ENCODE data around the gene FCGR2B. TPM values are rescaled to one million over a fixed set of nuclear protein-coding genes. Genes with fewer than 3 reads are reported as not detected.
"Not testable (repeated sequence)": the region's sequence is repeated elsewhere in the genome, so short reads cannot be mapped to it uniquely, and the experiment has no call there.

FCGR2B gene
- total RNA-seq, 1 experiment from 2014 or later = 0.15 TPM

DNA sequence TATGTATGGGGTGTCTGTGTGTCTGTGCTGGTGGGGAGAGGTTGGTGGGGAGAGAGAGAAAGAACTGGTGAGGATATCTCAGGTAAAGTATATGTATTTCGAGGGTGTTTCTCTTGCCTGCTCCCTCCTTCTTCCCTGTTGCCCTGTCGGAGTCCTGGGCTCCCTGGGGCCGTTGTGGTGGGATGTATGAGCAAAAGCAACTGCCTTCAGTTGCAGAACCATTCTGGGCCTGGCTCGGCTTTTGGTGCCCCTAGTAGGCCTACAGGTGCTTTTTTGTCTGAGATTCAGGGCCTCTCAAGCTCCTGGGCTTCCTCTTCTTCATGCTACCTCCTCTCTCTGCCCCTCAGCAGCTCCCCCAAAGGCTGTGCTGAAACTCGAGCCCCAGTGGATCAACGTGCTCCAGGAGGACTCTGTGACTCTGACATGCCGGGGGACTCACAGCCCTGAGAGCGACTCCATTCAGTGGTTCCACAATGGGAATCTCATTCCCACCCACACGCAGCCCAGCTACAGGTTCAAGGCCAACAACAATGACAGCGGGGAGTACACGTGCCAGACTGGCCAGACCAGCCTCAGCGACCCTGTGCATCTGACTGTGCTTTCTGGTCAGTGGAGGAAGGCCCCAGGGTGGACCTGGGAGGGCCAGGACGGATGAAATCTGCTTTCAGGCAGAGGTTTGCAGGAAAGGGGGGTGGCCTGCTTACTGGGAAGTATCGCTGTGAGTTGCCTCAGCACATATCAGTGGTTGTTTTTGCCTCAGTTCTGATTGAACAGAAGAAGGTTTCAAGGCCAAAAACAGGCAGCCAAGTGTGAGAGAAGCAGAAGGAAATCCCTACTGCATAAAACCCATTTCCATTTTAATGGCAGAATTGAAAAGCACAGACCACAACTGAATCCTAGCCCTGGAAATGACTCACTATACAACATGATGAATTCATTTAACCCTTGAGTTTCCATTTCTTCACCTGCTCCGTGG is 8.4 kb downstream of the FCGR2B start:
- DNase-seq (ENCODE audit: low read depth, low spot score); H3K27me3 ChIP-seq (ENCODE audit: control insufficient read depth, insufficient read depth, low read length); POLR2A ChIA-PET; H3K4me3 ChIP-seq (ENCODE audit: low read depth in 2 of 2, low read length in 2 of 2); H3K27ac ChIP-seq (ENCODE audit: low read length); CTCF ChIA-PET; intact Hi-C loops (cut with micrococcal nuclease; ENCODE audit: unreplicated experiment); in situ Hi-C loops (cut with HindIII; ENCODE audit: low pct_unique_long_range_greater_than_20kb, low sequenced_read_pairs); ATAC-seq; H3K36me3 ChIP-seq (ENCODE audit: control insufficient read depth, insufficient read depth, low read length); BruUV-seq (replicated peaks); H3K4me1 ChIP-seq (ENCODE audit: control insufficient read depth, insufficient read depth, low read length); H3K9me3 ChIP-seq (ENCODE audit: control insufficient read depth, insufficient read depth, low read depth, low read length): not testable (repeated sequence)

DNA sequence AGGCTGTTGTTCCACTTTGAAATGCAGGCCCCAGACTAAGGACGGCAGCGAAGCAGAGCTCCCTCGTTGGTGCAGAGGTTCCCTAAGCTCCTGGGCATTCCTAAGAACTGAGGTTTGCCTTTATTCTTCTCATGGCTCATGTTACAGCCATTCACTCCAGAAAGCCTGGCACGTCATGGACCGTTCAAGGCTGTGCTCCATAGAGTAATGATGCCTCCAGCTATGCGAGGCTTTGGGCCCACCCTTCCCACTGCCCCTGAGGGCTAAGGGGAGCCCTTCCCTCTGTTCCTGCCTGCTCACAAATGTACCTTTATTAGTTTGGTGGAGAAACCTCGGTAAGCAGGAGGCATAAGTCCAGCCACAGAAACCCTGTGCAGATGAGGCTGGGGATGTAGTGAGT is 10.5 kb downstream of the FCGR2B start:
- CTCF ChIA-PET; H3K4me3 ChIP-seq (ENCODE audit: low read depth in 2 of 2, low read length in 2 of 2); H3K4me1 ChIP-seq (ENCODE audit: control insufficient read depth, insufficient read depth, low read length); H3K36me3 ChIP-seq (ENCODE audit: control insufficient read depth, insufficient read depth, low read length); ATAC-seq; BruUV-seq (replicated peaks); intact Hi-C loops (cut with micrococcal nuclease; ENCODE audit: unreplicated experiment); H3K27me3 ChIP-seq (ENCODE audit: control insufficient read depth, insufficient read depth, low read length); H3K27ac ChIP-seq (ENCODE audit: low read length); DNase-seq (ENCODE audit: low read depth, low spot score); POLR2A ChIA-PET; H3K9me3 ChIP-seq (ENCODE audit: control insufficient read depth, insufficient read depth, low read depth, low read length); in situ Hi-C loops (cut with HindIII; ENCODE audit: low pct_unique_long_range_greater_than_20kb, low sequenced_read_pairs): not testable (repeated sequence)

DNA sequence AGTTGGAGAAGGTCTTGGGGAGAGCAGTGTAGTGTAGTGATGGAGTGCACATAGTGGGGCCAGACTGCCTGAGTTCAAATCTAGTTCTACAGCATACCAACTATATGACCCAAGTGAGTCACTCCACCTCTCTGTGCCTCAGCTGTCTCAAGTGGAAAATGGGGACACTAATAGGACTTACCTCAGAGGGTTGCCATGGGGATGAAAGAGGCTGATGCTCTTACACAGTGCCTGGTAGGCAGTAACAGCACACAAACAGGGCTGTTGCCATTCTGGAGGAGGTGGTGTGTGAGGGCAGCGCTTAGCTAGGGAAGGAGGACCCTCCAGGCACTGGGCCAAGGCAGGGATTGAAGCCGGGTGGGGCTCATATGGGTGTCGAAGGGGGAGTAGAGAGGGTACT is 11.5 kb downstream of the FCGR2B start:
- POLR2A ChIA-PET; CTCF ChIA-PET; H3K36me3 ChIP-seq (ENCODE audit: control insufficient read depth, insufficient read depth, low read length); H3K4me1 ChIP-seq (ENCODE audit: control insufficient read depth, insufficient read depth, low read length); H3K4me3 ChIP-seq (ENCODE audit: low read depth in 2 of 2, low read length in 2 of 2); H3K9me3 ChIP-seq (ENCODE audit: control insufficient read depth, insufficient read depth, low read depth, low read length); intact Hi-C loops (cut with micrococcal nuclease; ENCODE audit: unreplicated experiment); H3K27me3 ChIP-seq (ENCODE audit: control insufficient read depth, insufficient read depth, low read length); H3K27ac ChIP-seq (ENCODE audit: low read length); DNase-seq (ENCODE audit: low read depth, low spot score); ATAC-seq; in situ Hi-C loops (cut with HindIII; ENCODE audit: low pct_unique_long_range_greater_than_20kb, low sequenced_read_pairs); BruUV-seq (replicated peaks): not testable (repeated sequence)

DNA sequence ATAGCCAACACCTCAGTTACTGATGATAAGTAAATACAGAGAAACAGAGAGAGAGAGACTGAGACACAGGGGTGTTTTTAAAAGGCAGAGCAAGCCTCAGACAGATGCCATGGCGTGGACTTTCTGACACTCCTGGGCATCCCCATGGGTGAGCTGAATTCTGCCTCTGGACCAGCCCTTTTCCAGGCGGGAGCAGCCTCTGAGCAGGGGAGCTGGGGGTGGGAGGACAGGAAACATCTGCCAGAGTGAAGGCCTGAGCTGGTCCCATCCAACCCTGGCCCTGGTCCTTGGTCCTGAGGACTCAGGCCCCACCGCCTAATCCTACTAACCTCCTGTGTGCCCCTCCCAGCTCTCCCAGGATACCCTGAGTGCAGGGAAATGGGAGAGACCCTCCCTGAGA is 12.0 kb downstream of the FCGR2B start:
- H3K27me3 ChIP-seq (ENCODE audit: control insufficient read depth, insufficient read depth, low read length); intact Hi-C loops (cut with micrococcal nuclease; ENCODE audit: unreplicated experiment); DNase-seq (ENCODE audit: low read depth, low spot score); in situ Hi-C loops (cut with HindIII; ENCODE audit: low pct_unique_long_range_greater_than_20kb, low sequenced_read_pairs); ATAC-seq; H3K27ac ChIP-seq (ENCODE audit: low read length); H3K4me3 ChIP-seq (ENCODE audit: low read depth in 2 of 2, low read length in 2 of 2); POLR2A ChIA-PET; BruUV-seq (replicated peaks); H3K9me3 ChIP-seq (ENCODE audit: control insufficient read depth, insufficient read depth, low read depth, low read length); H3K36me3 ChIP-seq (ENCODE audit: control insufficient read depth, insufficient read depth, low read length); CTCF ChIA-PET; H3K4me1 ChIP-seq (ENCODE audit: control insufficient read depth, insufficient read depth, low read length): not testable (repeated sequence)

DNA sequence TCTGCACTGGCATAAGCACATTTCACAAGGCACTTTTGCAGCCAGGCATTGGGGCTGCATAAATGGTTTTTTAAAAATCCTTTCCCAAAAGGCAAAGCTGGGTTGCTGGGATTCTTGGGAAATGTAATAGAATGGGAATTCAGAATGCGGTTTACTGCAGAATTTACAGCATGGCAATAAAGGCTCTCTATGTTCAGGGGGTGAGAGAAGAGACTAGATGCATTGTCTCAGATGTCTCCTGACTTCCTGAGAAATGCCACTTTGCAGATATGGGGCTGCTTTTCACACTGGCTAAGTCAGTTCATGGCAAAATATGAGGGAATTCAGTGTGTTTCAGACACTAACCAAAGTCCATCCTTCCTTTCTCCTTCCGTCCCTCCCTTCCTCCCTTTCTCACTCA is 13.5 kb downstream of the FCGR2B start:
- Histone ChIP-seq H3K9me3 (ENCODE audit: control insufficient read depth, insufficient read depth, low read depth, low read length) (no peaks in the 10 kb centered on the region), H3K36me3 (ENCODE audit: control insufficient read depth, insufficient read depth, low read length) (no peaks in the 10 kb centered on the region), H3K27ac (ENCODE audit: low read length) (no peak overlapping the region), H3K27me3 (ENCODE audit: control insufficient read depth, insufficient read depth, low read length) (peaks cover 3% of the 10 kb centered on the region; the same call in 1 of the 2 replicates), H3K4me1 (ENCODE audit: control insufficient read depth, insufficient read depth, low read length) (no peaks in the 10 kb centered on the region), H3K4me3 (ENCODE audit: low read depth in 2 of 2, low read length in 2 of 2) (no peak overlapping the region)
- ATAC-seq (no peak), DNase-seq (ENCODE audit: low read depth, low spot score) (no peak)
- ChIA-PET CTCF (no interaction called here), POLR2A (no interaction called here)
- BruUV-seq (replicated peaks) = no TSS peak
- intact Hi-C loops (cut with micrococcal nuclease; ENCODE audit: unreplicated experiment) (no loop called here), in situ Hi-C loops (cut with HindIII; ENCODE audit: low pct_unique_long_range_greater_than_20kb, low sequenced_read_pairs) (no loop called here)
- TF ChIP-seq, protein P1, sequence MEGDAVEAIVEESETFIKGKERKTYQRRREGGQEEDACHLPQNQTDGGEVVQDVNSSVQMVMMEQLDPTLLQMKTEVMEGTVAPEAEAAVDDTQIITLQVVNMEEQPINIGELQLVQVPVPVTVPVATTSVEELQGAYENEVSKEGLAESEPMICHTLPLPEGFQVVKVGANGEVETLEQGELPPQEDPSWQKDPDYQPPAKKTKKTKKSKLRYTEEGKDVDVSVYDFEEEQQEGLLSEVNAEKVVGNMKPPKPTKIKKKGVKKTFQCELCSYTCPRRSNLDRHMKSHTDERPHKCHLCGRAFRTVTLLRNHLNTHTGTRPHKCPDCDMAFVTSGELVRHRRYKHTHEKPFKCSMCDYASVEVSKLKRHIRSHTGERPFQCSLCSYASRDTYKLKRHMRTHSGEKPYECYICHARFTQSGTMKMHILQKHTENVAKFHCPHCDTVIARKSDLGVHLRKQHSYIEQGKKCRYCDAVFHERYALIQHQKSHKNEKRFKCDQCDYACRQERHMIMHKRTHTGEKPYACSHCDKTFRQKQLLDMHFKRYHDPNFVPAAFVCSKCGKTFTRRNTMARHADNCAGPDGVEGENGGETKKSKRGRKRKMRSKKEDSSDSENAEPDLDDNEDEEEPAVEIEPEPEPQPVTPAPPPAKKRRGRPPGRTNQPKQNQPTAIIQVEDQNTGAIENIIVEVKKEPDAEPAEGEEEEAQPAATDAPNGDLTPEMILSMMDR (IDR thresholded peaks at IDR 0.05) = no peak
- TF ChIP-seq, protein P2, sequence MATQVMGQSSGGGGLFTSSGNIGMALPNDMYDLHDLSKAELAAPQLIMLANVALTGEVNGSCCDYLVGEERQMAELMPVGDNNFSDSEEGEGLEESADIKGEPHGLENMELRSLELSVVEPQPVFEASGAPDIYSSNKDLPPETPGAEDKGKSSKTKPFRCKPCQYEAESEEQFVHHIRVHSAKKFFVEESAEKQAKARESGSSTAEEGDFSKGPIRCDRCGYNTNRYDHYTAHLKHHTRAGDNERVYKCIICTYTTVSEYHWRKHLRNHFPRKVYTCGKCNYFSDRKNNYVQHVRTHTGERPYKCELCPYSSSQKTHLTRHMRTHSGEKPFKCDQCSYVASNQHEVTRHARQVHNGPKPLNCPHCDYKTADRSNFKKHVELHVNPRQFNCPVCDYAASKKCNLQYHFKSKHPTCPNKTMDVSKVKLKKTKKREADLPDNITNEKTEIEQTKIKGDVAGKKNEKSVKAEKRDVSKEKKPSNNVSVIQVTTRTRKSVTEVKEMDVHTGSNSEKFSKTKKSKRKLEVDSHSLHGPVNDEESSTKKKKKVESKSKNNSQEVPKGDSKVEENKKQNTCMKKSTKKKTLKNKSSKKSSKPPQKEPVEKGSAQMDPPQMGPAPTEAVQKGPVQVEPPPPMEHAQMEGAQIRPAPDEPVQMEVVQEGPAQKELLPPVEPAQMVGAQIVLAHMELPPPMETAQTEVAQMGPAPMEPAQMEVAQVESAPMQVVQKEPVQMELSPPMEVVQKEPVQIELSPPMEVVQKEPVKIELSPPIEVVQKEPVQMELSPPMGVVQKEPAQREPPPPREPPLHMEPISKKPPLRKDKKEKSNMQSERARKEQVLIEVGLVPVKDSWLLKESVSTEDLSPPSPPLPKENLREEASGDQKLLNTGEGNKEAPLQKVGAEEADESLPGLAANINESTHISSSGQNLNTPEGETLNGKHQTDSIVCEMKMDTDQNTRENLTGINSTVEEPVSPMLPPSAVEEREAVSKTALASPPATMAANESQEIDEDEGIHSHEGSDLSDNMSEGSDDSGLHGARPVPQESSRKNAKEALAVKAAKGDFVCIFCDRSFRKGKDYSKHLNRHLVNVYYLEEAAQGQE (IDR thresholded peaks at IDR 0.05; ENCODE audit: insufficient read depth in 1 of 2, low read depth in 2 of 2, low read length in 1 of 2) = no peak
- no peak for TF ChIP-seq TCF7L2 (IDR thresholded peaks at IDR 0.05; ENCODE audit: low read depth, low read length)
- TF ChIP-seq SIN3A (IDR thresholded peaks at IDR 0.05; ENCODE audit: borderline replicate concordance, insufficient read depth, low read depth, low read length) = no peak
- TF ChIP-seq POLR2AphosphoS5 (IDR thresholded peaks at IDR 0.05; ENCODE audit: low read depth, low read length) = no peak
